Ramos (cell line): ENCODE data around the gene SERPINE2.
"Not testable (repeated sequence)": the region's sequence is repeated elsewhere in the genome, so short reads cannot be mapped to it uniquely, and the experiment has no call there.

Experiments
- in situ Hi-C: fragments of 300-500 bp; cut with MboI; formaldehyde crosslinking; loops from one replicate; pipeline ENCODE4 v1.14.3; 2022; ENCODE audit warnings: low sequenced_read_pairs; ENCODE audit not compliant: unreplicated experiment

SERPINE2 gene

DNA sequence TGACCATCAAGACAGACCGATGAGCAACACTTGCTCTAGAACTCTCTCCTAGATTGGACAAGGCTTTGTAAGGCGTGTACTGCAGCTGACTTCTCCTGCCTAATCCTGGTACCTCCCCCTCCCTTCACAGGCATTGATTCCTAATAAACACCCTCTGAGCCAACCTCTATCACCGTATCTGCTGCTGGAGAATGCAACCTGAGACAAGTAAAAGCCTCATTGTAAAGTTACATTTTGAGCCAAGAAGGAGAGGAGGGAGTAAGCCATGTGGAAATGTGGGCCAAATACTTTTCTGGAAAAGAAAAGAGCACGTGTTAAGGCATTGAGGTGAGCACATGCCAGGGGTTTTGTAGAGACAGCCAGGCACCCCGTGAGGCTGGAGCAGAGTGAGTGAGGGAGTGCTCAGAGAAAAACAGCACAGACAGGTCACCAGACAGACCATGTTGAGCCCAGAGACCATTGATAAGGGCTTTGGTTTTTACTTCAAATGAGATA lies 91.3 kb downstream of the SERPINE2 start:
- in situ Hi-C loops: no loop called here

DNA sequence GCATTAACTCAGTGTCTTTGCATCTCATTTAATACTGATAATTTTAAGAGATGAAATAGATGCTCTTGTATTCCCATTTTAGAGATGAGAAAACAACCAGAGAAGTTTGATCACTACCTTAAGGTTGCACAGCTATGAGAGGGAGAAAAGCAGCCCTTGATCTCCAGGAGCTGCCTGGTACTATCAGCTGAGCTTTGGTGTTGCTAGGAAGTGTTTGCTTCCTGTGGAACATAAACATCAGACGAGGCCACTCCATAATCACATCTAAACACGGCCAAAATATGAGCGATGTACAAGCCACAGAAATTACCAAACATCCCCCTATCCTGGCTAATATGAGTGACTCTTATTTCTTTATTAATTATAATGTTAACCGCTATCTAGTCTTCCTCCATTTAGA lies 93.3 kb downstream of the SERPINE2 start:
- in situ Hi-C loops: no loop called here

DNA sequence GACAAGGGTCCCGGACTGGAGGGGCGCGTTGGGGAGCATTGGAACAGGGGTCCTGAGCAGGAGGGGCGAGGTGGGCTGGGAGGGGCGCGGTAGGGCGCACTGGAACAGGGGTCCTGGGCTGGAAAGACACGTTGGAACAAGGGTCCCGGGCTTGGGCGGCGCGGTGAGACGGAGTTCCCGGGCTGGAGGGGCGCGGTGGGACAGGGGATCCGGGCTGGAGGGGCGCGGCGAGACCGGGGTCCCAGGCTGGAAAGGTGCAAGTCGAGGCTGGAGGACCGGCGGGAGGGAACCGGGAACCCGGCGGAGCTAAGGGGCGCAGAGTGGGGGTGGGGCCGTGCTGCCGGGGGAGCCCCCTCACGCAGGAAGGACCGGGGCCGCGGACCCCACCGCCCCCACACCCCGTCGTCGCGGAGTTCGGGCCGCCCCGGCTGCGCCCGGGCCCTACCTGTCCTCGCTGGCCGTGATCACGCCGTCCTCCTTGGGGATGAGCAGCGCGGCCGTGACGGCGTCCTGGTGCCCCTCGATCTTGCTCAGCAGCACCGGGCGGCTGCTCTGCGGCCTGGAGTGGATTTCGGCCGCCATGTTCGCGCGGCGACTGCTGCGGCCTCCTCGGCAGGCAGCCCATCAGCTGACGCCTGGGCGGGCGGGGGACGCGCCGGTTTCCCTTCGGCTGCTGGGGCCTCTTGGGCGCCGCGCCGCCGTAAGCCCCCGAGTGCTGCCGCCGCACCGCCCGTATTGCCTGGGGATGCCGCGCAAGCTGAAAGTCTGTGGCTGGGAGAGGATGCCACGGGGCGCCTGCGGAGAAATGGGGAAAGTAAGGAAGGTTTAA lies 94.2 kb downstream of the SERPINE2 start, which contains the start of gene WDFY1:
WDFY1 (minus strand) TSS at position 633 of the 829 bp plus-strand sequence; CDS start at position 582, 51 bp downstream.
- in situ Hi-C loops: no loop called here

DNA sequence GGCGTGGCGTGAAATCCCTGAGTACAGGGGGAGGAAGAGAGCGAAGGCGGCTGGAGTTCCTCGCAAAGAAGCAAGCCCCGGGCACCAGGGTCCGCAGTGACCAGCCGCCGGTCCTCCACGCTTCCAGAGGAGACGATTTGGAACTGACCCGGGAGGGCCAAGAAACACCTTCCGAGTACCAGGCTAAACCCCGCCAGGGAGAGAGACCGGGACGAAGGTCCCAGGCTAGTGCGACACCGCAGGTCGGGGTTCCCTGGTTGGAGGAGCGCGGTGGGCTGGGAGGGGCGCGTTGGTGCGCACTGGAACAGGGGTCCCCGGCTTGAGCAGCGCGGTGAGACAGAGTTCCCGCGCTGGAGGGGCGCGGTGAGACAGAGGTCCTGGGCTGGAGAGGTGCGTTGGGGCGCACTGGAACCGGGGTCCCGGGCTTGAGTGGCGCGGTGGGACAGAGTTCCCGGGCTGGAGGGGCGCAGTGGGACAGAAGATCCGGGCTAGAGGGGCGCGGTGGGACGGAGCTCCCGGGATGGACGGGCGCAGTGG lies 94.9 kb downstream of the SERPINE2 start:
- in situ Hi-C loops: no loop called here

DNA sequence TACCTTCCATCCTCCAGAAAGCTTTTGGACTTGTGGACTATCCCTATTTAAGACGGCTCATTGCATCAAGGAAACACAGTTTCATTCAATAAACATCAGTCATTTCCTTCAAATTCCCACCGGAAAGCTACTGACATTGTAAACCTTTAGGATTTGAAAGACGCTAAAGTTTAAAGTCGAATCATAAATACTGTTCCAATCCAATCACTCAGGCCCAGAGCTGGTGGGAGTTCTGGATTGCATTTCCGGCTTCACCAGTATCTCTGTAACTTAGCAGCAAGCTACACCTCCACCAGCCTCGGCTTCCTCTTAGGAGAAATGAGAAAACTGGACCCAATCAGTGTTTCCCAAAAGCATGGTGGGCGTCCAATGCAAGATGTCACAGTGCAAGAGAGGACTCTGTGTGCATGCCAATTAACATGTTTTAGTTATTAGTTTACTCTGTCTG lies 95.5 kb downstream of the SERPINE2 start:
- in situ Hi-C loops: no loop called here

DNA sequence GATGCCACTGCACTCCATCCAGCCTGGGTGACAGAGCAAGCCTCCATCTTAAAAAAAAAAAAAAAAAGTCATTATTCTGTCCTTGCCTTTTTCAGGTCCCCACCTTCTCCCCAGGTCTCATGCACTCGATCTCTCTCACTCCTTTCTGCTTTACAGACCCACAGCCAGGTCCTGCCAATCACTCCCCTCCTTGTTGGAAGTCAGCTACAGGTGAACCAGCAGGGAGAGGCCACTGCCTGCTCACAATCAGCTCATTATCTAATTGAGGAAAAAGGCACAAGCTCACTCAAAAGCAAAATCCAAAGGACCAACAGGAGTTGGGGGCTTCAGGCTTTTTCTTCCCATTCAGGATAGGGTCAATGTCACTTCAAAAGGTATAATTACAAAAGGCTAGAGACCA lies 96.0 kb downstream of the SERPINE2 start:
- in situ Hi-C loops: no loop called here

DNA sequence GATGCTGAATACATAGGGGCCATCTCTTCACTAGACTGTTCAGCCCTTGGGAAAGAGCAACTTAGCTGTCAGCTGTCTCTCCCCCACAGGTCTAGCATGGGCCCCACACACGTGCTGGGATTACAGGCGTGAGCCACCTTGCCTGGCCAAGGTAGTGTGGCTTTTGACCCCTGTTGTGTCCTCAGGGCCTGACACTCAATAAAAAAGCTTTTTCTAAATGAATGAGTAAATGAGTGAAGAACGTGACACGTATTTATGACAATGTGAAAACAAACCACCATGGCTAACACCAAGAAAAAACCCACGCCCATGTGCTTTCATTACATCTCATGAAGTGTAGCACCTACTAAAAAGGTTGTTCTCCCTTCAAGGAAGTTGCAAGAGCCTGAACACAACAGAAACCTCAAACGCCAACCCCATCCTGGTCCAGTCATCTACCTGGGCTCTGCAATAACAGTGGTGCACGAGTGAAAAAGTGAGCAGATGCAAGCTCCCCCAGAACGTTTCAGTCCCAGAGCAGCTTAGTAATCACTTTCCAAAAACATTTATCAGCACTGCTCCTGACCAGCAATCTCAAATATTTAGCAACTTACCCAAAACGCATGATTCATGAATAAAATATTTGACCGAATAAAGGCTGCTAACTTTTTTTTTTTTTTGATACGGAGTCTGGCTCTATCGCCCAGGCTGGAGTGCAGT lies 97.4 kb downstream of the SERPINE2 start:
- in situ Hi-C loops: no loop called here

DNA sequence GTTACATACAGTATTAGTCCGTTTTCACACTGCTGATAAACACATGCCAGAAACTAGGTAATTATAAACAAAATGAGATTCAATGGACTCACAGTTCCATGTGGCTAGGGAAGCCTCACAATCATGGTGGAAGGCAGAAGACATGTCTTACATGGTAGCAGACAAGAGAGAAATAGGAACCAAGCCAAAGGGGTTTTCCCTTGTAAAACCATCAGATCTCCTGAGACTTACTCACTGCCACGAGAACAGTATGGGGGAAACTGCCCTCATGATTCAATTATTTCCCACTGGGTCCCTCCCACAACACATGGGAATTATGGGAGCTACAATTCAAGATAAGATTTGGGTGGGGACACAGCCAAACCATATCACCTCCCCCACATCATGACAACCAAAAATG lies 99.6 kb downstream of the SERPINE2 start:
- in situ Hi-C loops: not testable (repeated sequence)

DNA sequence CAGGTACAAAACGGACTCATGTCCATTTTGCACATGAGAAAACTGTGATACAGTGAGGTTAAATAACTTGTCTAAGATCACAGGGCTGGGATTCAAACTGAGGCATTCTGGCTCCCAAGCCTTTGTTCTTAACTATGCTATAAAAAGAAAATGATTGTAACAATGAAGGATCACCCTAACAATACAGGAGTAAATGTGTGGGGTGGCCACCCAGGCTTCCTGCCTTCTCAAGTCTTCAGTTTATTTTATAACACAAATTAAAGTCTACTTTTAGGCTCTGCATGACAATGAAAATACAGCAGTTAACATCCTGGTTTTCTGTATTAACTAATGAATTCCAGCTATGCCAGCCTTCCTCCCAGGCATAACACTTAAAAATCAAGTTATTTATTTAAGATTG lies 101.6 kb downstream of the SERPINE2 start:
- in situ Hi-C loops: no loop called here

DNA sequence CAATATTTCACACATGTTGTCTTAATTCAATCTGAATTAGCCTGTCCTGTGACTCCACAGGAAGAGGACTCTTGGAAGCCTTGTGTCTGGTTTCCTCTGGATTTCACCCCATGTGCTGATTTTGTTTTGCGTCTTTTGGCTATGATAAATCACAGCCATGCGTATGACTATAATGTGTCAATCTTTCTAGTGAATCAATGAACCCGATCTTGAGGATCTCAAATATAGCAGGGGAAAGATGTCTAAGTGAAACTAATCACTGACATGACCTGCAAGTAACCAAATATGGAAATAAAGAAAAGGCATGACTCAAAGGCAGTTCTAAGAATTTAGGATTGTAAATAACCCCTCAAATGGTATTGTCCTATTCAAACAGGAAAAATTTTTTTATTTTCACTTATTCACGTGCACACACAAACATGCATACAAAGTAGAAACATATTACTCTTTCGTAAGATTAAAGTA lies 102.2 kb downstream of the SERPINE2 start:
- in situ Hi-C loops: no loop called here

DNA sequence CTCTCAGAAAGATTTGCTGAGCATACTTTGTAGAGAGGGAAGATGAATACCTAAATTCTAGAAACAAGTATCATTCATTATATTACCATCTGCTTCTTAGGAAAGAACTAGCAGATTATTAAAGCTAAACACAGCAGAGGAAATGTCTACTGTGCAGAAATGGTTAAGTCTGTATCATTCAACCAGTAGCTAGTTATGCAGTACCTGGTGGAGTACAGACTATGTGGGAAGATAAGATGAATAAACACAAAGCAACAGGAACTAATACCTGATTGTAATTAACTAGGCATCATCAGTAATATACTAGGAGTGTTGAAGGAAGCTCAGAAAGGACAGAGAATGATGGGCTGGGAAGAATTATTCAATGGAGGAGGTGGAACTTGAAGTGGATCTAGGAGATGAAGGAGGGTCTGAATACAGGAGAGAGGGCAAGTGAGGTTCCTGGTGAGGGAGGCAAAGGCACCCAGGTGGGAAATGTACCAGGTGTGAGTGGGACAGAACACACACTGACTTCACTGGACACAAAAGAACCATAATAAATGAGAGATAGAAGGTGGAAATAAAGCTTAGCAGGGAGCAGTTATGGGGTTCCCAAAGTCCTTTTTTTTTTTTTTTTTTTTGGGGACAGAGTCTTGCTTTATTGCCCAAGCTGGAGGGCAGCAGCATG lies 103.5 kb downstream of the SERPINE2 start:
- in situ Hi-C loops: no loop called here

DNA sequence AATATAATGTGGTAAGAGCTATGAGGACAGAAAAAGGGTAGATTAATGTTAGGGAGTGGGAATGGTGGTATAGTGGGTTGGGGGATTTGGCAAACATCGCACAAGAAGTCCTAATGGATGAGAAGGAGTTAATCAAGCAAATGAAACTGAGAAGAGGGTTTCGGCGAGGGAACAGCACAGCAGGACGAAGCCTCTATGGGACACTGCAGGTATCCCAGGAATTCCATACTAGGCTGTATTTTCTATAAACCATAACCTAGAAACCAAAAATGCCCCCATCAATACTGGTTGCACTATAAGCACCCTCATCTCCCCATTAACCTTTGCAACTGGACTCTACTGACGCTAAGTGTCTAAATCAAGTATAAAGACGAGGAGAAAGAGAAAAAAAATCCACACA lies 104.2 kb downstream of the SERPINE2 start:
- in situ Hi-C loops: no loop called here

DNA sequence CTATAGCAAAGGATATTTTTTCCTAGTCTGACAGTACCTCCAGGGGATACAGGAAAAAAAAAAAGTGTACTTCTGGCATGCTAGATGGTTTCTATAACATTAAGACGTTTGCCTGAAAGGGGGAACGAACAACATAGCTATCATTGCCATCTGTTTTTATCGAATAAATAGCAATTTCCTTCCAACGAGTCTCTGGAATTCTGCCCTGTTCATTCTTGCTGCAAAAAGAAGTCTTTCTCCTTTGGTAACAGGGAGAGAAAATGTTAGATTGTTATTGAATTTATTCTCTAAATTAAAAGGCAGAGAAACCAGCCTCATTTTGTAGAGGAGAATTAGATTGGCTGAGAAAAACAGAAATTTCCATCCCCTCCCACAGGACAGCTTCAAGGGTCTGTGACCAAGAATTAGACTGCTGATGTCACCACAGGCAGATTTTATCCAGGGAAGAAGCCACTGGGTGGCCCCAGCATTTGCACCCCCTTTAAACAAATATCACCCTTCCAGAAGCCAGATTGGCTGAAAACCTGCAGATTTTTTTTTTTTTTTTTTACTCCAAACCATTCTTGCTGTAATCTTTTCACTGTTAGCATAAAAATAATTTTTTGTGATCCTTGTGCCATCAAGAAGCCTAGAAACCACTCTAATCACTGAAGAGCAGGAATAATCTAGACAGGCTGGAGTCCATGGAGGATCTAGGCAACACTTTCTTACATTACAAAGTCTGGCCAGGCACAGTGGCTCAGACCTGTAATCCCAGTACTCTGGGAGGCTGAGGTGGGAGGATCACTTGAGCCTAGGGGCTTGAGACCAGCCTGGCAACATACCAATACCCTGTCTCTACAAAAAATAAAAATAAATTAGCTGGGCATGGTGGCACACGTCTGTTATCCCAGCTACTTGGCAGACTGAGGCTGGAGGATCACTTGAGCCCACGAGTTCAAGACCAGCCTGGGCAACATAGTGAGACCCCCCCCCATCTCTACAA lies 106.0 kb downstream of the SERPINE2 start:
- in situ Hi-C loops: no loop called here

DNA sequence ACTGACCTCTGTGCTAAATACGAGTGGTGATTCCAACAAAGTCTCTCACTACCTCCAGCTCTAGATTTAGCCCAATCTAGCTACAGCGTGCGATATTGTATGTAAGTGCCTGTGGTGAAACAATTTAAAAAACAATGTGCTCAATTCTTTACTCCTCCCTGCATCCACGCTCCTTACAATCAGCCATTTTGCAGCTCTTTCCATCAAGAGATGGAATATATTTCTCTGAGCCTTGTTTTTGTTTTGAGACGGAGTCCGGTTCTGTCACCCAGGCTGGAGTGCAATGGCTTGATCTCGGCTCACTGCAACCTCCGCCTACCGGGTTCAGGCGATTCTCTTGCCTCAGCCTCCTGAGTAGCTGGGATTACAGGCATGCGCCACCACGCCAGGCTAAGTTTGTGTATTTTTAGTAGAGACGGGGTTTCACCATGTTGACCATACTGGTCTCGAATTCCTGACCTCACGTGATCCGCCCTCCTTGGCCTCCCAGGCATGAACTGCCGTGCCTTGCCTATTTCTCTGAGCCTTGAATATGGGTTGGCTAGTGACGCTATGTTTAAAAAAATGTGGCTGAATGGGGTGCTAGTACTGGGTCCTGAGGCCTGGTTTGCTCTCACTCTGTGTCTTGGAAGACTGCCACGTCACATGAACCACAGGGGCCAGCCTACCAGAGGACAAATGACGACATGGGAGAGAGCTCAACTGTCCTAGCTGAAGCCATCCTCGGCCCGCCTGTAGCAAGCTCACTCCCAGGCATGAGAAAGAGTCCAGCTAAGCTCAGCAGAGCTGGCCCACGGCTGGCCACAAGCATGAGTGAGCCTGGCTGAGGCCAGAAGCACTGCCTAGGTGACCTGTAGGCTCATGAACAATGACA lies 108.7 kb downstream of the SERPINE2 start:
- in situ Hi-C loops: no loop called here

DNA sequence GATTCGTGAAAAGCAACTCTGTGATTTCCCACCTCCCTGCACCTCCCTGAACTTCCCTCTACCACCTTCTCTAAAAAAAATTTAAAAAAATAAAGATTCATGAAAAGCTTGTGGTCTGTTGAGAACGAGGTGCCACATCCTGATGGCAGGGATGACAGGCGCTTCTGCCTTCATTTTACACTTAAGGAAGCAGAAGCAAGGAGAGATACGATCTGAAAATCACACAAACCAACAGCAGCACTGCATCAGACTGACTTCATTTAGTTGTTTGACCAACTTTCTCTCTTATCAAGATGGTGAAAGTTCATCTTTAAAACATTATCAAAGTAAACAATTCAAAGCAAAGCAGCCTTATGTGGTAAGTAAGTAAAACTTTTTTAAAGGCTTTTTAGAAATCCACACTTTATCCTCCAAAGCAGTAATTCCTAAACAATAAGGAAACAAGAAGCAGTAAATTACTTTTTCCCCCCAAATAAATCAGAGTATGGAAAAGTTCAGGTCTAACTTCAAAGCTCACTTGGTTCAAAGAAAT lies 109.4 kb downstream of the SERPINE2 start:
- in situ Hi-C loops: no loop called here

DNA sequence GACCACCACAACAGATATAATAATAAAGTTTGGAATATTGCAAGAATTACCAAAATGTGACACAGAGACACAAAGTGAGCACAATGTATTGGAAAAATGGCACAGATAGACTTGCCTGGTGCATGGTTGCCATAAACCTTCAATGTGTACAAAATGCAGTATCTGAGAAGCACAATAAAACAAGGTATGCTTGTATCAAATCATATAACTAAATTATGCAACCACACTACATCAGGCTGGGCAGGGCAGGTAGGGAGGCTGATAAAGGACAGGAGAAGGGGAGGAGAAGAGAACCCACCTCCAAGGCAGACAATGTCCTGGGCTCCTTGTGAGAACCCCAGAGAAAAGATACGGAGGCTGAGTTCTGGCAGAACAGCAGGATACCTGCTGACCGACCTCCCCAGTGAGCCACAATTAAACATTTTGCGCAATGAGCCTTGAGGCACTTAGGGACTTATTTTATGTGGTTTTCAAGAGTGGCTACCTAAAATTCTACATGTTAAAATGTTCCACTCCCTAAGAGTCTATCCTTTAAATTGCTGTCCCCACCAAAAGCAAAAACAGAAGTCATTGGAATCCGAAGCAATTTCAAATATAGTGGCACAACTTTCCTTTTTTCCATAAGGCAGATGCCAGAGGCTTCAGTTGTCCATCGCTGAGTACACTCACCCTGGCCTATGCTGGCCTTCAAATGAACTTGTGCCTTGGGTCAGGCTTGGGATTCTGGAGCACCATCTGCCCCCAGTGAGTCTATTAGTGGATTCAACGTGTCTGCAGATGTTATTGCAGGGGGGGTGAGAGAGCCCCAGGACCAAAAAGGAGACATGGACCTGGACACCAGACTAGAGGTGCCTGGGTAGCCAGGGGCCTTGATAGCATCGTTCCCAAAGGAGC lies 110.7 kb downstream of the SERPINE2 start:
- in situ Hi-C loops: no loop called here

DNA sequence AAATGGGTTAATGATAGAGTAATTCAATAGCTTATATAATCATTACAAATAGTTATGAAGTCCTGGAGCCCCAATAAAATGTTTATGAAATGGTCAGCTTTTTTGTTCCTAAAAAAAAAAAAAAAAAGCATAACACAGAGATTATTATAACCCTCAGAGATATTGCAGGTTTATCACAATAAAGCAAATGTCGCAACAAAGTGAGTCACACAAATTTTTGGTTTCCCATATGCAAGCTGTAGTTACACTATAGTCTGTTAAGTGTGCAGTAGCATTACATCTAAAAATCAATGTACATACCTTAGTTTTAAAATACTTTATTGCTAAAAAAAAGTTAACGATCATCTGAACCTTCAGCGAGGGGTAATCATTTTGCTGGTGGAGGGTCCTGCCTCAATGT lies 114.0 kb downstream of the SERPINE2 start:
- in situ Hi-C loops: no loop called here
